ENCODE results near the gene CMYA5.

- TF ChIP-seq CTCF (IDR thresholded peaks at IDR 0.05) (no peak), POLR2A (IDR thresholded peaks at IDR 0.05) (no peak), POLR2AphosphoS5 (IDR thresholded peaks at IDR 0.05) (no peak)
These were observed 142.0 kb downstream of the CMYA5 start for GRCh38 chr5:79831381-79832309.

Data from prostate gland (tissue), 2 donors.